ENCODE measurements around the gene CHAT. TPM values are rescaled to one million over a fixed set of nuclear protein-coding genes. Genes with fewer than 3 reads are reported as not detected.

The CHAT gene
- total RNA-seq, 1 experiment from 2014 or later: not detected

GRCh38 chr10:49688920-49689319 lies 75.1 kb downstream of the CHAT start:
- no peaks in the 10 kb centered on the region for H4K20me1 ChIP-seq (ENCODE audit: control insufficient read depth, insufficient read depth, insufficient read length)
- H3K4me1 Mint-ChIP-seq: peaks cover 50 to 53% of the 10 kb centered on the region in 2 experiments
- no peak overlapping the region for H3K14ac ChIP-seq (ENCODE audit: insufficient read depth, low read length)
- no peak overlapping the region for H3K23ac ChIP-seq (ENCODE audit: insufficient read length, low read depth, low read length)
- H3K27ac Mint-ChIP-seq: peak overlapping the region in 1 of 3 experiments; percentile 9; a peak in 1 of 7 replicates
- peaks cover 100% of the 10 kb centered on the region for H3K27me3 Mint-ChIP-seq (ENCODE audit: low read depth)
- no peak overlapping the region for H2BK20ac ChIP-seq (ENCODE audit: low read depth, low read length, poor library complexity, severe bottlenecking)
- no peak overlapping the region for H3K9ac ChIP-seq (ENCODE audit: extremely low read depth, insufficient read length, low read length)
- DNase-seq: no peak
- H3T11ph ChIP-seq (ENCODE audit: low read length): no peak overlapping the region
- no peaks in the 10 kb centered on the region for H3K79me2 ChIP-seq (ENCODE audit: insufficient read depth, low read length)
- no CpG with 5 or more reads among the region's 7 CpGs for WGBS (ENCODE audit: extremely low coverage, insufficient read length, low lambda C conversion rate)
- H4K8ac ChIP-seq (replicated peaks; ENCODE audit: insufficient read length, low read depth, low read length): no peak overlapping the region
- no peak overlapping the region for H4K5ac ChIP-seq (ENCODE audit: insufficient read length, low read depth, low read length)
- H3K56ac ChIP-seq (ENCODE audit: insufficient read length, low read depth, low read length): no peak overlapping the region
- H3K36me3 Mint-ChIP-seq (ENCODE audit: insufficient read depth in 1 of 3, low read depth in 3 of 3): peaks cover 0 to 19% (median 16%) of the 10 kb centered on the region in 3 experiments; a peak in 5 of 7 replicates
- H2BK12ac ChIP-seq (ENCODE audit: insufficient read length, low read depth, low read length): no peak overlapping the region
- H2AFZ ChIP-seq (ENCODE audit: low read length): no peak overlapping the region
- H3K23me2 ChIP-seq (ENCODE audit: insufficient read length, low read depth, low read length, poor library complexity, severe bottlenecking): peaks cover 6% of the 10 kb centered on the region
- no peak for TF ChIP-seq CTCF (conservative IDR thresholded peaks at IDR 0.05)
- no peak overlapping the region for H2BK5ac ChIP-seq (ENCODE audit: insufficient read length, low read length)
- H3K27ac ChIP-seq (ENCODE audit: insufficient read length, low read depth, low read length): no peak overlapping the region
- peaks cover 21 to 39% of the 10 kb centered on the region in 2 experiments for H3K9me3 Mint-ChIP-seq
- H3K4me3 Mint-ChIP-seq: peak overlapping the region; percentile 17 to 65; a peak in 4 of 5 replicates
- H3K4me2 ChIP-seq (ENCODE audit: insufficient read depth, insufficient read length, low read length): peak overlapping the region; percentile 70
- peaks cover 56% of the 10 kb centered on the region for H3K27me3 ChIP-seq (ENCODE audit: insufficient read depth, low read length)
- H3K18ac ChIP-seq (ENCODE audit: insufficient read length, low read depth, low read length): no peak overlapping the region
- peaks cover 13% of the 10 kb centered on the region for H3K9me3 ChIP-seq (ENCODE audit: control insufficient read depth, low read depth, low read length)
- H3K4ac ChIP-seq (ENCODE audit: low read depth, low read length): no peak overlapping the region
- peaks cover 4% of the 10 kb centered on the region; the same call in 1 of the 2 replicates for H3K4me1 ChIP-seq (ENCODE audit: insufficient read depth, low read length)
- no peak overlapping the region for H2AK5ac ChIP-seq (ENCODE audit: insufficient read length, low read length)
- H2BK15ac ChIP-seq (ENCODE audit: low read depth, low read length): no peak overlapping the region
- H2BK120ac ChIP-seq (ENCODE audit: low read depth, low read length, poor library complexity, severe bottlenecking): no peak overlapping the region
- H3K79me1 ChIP-seq (ENCODE audit: insufficient read depth, low read depth, low read length, poor library complexity, severe bottlenecking): no peaks in the 10 kb centered on the region
- H4K91ac ChIP-seq (ENCODE audit: insufficient read length, low read depth, low read length): no peak overlapping the region
